Right atrium auricular region (tissue), 2 donors: ENCODE measurements around the gene NUDT16L1. TPM values are rescaled to one million over a fixed set of nuclear protein-coding genes. Genes with fewer than 3 reads are reported as not detected.
"Not testable (repeated sequence)": the region's sequence is repeated elsewhere in the genome, so short reads cannot be mapped to it uniquely, and the experiment has no call there.

Experiments used
- DNase-seq: peaks from one replicate; pipeline ENCODE4 v3.0.0-alpha.2; 2019; ENCODE audit warnings: low spot score
- H3K27ac ChIP-seq, 2 donors: fragments of 200-600 bp; sonication (generic); 1 replicate in 1 of 2; 2 replicates in 1 of 2; pipeline ENCODE4 v1.5.1; 2016 to 2019
- H3K27me3 ChIP-seq, 2 donors: fragments of 200-600 bp; sonication (generic); one replicate each; pipeline versions ENCODE4 v1.5.1 to v1.6.0; 2017 to 2019
- H3K36me3 ChIP-seq: fragments of 200-600 bp; sonication (generic); one replicate; pipeline ENCODE4 v1.5.1; 2016
- H3K4me1 ChIP-seq, 2 donors: fragments of 200-600 bp; sonication (generic); one replicate each; pipeline versions ENCODE4 v1.5.1 to v1.6.0; 2017 to 2019
- H3K4me3 ChIP-seq, 2 donors: fragments of 200-600 bp; sonication (generic); 1 replicate in 1 of 2; 2 replicates in 1 of 2; pipeline ENCODE4 v1.5.1; 2017 to 2019; ENCODE audit warnings: mild to moderate bottlenecking in 1 of 2, moderate library complexity in 1 of 2
- H3K9me3 ChIP-seq, 2 donors: fragments of 200-600 bp; sonication (generic); one replicate each; pipeline ENCODE4 v1.5.1; 2019
- CTCF ChIP-seq, 2 donors: fragments of 200-600 bp; sonication (generic); IDR thresholded peaks; one replicate each; pipeline ENCODE4 v1.5.1; 2019; ENCODE audit warnings: antibody characterized with exemption in 2 of 2
- total RNA-seq, 2 donors: library from RNA; depleted of rRNA; stranded (reverse); fragments of >200 nt; gene quantifications; one replicate each; pipeline ENCODE4 v1.1.0, GENCODE V29; 2016

Gene NUDT16L1
- total RNA-seq, 2 donors from 2014 or later: 25.5 to 61.5 TPM

- DNase-seq, H3K9me3 ChIP-seq, H3K27ac ChIP-seq, H3K27me3 ChIP-seq, H3K4me3 ChIP-seq, H3K4me1 ChIP-seq: not testable (repeated sequence)
- peak; percentile 27 to 69 for TF ChIP-seq CTCF (IDR thresholded peaks at IDR 0.05)
- peaks cover 55% of the 10 kb centered on the region for H3K36me3 ChIP-seq
Measured at GRCh38 chr16:4650443-4651074, 42.8 kb upstream of the NUDT16L1 start.

GRCh38 chr16:4651827-4652226, 41.5 kb upstream of the NUDT16L1 start:
- TF ChIP-seq CTCF (IDR thresholded peaks at IDR 0.05): no peak
- Histone ChIP-seq H3K27me3 (no peaks in the 10 kb centered on the region), H3K27ac (no peak overlapping the region), H3K36me3 (peaks cover 68% of the 10 kb centered on the region), H3K4me1 (no peaks in the 10 kb centered on the region), H3K9me3 (no peaks in the 10 kb centered on the region), H3K4me3 (no peak overlapping the region)
- no peak for DNase-seq

- no peak overlapping the region for H3K4me3 ChIP-seq
- H3K27me3 ChIP-seq: no peaks in the 10 kb centered on the region
- no peaks in the 10 kb centered on the region for H3K9me3 ChIP-seq
- no peak for DNase-seq
- no peak for TF ChIP-seq CTCF (IDR thresholded peaks at IDR 0.05)
- H3K4me1 ChIP-seq: no peaks in the 10 kb centered on the region
- peaks cover 75% of the 10 kb centered on the region for H3K36me3 ChIP-seq
- H3K27ac ChIP-seq: no peak overlapping the region
Measured at GRCh38 chr16:4652561-4652960, 40.8 kb upstream of the NUDT16L1 start.

GRCh38 chr16:4654011-4654963, 39.1 kb upstream of the NUDT16L1 start:
- H3K27me3 ChIP-seq: no peaks in the 10 kb centered on the region
- H3K4me3 ChIP-seq: no peak overlapping the region
- DNase-seq: no peak
- TF ChIP-seq CTCF (IDR thresholded peaks at IDR 0.05): no peak
- H3K36me3 ChIP-seq: peaks cover 92% of the 10 kb centered on the region
- H3K9me3 ChIP-seq: no peaks in the 10 kb centered on the region
- no peak overlapping the region for H3K27ac ChIP-seq
- H3K4me1 ChIP-seq: peaks cover 0 to under 1% of the 10 kb centered on the region in 2 donors

- no peak overlapping the region for H3K27ac ChIP-seq
- H3K9me3 ChIP-seq: no peaks in the 10 kb centered on the region
- H3K27me3 ChIP-seq: no peaks in the 10 kb centered on the region
- H3K36me3 ChIP-seq: peaks cover 95% of the 10 kb centered on the region
- H3K4me1 ChIP-seq: peaks cover 0 to 8% of the 10 kb centered on the region in 2 donors
- DNase-seq: no peak
- TF ChIP-seq CTCF (IDR thresholded peaks at IDR 0.05): no peak
- H3K4me3 ChIP-seq: no peak overlapping the region
Measured at GRCh38 chr16:4654964-4655590, 38.3 kb upstream of the NUDT16L1 start.
